Endothelial cell (in vitro differentiated cells): ENCODE data around the gene PRAF2. TPM values are rescaled to one million over a fixed set of nuclear protein-coding genes. Genes with fewer than 3 reads are reported as not detected.

Source experiments
- DNase-seq: peaks from one replicate; pipeline ENCODE4 v3.0.0; 2021; ENCODE audit warnings: low spot score
- H3K27ac Mint-ChIP-seq: one replicate; pipeline ENCODE4 v1.8.0; 2021; ENCODE audit warnings: mixed read lengths, inconsistent platforms; ENCODE audit not compliant: unreplicated experiment
- H3K27me3 Mint-ChIP-seq: one replicate; pipeline ENCODE4 v1.8.0; 2021; ENCODE audit warnings: mild to moderate bottlenecking, moderate library complexity, mixed read lengths, inconsistent platforms; ENCODE audit not compliant: unreplicated experiment
- H3K36me3 Mint-ChIP-seq: one replicate; pipeline ENCODE4 v1.8.0; 2021; ENCODE audit warnings: mild to moderate bottlenecking, low read depth, mixed read lengths, inconsistent platforms; ENCODE audit not compliant: unreplicated experiment
- H3K4me1 Mint-ChIP-seq: one replicate; pipeline ENCODE4 v1.8.0; 2021; ENCODE audit warnings: mild to moderate bottlenecking, mixed read lengths, inconsistent platforms; ENCODE audit not compliant: unreplicated experiment
- H3K4me3 Mint-ChIP-seq: one replicate; pipeline ENCODE4 v1.8.0; 2021; ENCODE audit warnings: mild to moderate bottlenecking, mixed read lengths, inconsistent platforms; ENCODE audit not compliant: unreplicated experiment
- H3K9me3 Mint-ChIP-seq: one replicate; pipeline ENCODE4 v1.8.0; 2021; ENCODE audit warnings: mixed read lengths, inconsistent platforms; ENCODE audit not compliant: unreplicated experiment
- CTCF ChIP-seq: fragments of 200-600 bp; sonication (generic); IDR thresholded peaks from one replicate; pipeline ENCODE4 v1.5.0; 2021; ENCODE audit warnings: antibody characterized with exemption; ENCODE audit not compliant: unreplicated experiment
- total RNA-seq: library from RNA; stranded (reverse); fragmentation: NEBNext Ultra II Directional; extraction: Animal tissue kit (Norgen Biotek cat#: 25700); gene quantifications from one replicate; pipeline ENCODE4 v1.2.1, GENCODE V29; 2021; ENCODE audit not compliant: unreplicated experiment

The PRAF2 gene
- total RNA-seq, 1 donor from 2014 or later = 22.3 TPM

DNA sequence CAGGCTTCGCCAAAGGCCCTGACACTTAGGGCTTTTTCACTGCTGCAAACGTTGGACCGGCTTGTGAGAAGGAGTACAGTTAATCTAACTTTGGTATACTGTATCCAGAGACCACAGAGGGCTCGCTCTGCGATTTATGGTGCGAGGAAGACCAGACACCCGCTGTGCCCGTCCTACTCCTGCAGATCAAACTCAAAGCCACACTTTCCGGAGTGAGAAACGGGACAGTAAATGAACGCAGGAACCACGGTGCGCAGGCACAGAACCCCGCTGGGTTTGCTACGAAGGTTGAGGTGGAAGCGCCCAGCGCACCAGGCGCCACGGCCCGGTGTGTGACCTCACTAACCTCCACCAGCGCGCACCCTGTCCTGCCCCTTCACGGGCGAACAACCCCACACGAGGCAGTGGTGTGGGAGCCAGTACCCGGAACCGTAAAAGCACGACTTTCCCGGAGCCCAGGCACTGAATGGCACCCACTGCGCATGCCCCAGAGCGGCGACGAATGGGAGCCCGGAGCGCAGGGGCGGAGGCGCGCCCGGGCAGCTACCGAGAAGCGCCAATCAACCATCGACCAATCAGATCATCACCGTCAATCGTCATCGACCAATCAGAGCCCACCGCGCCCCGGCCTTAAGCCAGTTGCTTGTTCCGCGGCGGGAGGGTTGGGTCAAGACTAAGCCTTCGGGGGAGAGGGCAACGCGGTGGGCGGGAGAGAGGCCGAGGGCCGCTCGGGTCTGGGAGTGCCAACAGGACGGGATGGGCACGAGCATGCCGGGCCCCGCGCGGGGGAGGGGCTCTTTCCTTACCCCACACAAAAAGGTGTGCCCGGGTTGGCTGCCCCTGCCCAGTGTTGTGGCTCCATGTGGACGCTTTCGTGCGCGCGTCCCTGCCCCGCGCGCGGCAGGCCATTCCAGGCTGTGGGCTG, 27.2 kb upstream of the PRAF2 start:
- no peak for TF ChIP-seq CTCF
- H3K27me3 Mint-ChIP-seq = peaks cover 2% of the 10 kb centered on the region
- H3K27ac Mint-ChIP-seq = no peak overlapping the region
- H3K4me3 Mint-ChIP-seq = peak overlapping the region; percentile 91
- no peaks in the 10 kb centered on the region for H3K4me1 Mint-ChIP-seq
- peak; percentile 82 for DNase-seq
- no peaks in the 10 kb centered on the region for H3K36me3 Mint-ChIP-seq
- no peaks in the 10 kb centered on the region for H3K9me3 Mint-ChIP-seq

DNA sequence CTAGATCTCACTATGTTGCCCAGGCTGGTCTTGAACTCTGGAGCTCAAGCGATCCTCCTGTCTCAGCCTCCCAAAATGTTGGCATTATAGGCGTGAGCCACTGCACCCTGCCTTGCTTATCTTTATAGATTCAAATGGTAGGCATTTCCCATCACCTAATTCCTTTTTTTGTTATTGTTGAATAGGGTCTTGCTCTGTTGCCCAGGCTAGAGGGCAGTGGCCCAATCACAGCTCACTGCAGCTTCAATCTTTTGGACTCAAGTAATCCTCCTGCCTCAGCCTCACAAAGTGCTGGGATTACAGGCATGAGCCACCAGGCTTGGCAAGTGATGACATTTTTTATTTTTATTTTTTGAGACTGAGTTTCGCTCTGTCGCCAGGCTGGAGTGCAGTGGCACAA, 22.6 kb upstream of the PRAF2 start:
- H3K27me3 Mint-ChIP-seq = no peaks in the 10 kb centered on the region
- TF ChIP-seq CTCF = no peak
- H3K9me3 Mint-ChIP-seq = no peaks in the 10 kb centered on the region

GRCh38 chrX:49089553-49089952, 15.8 kb upstream of the PRAF2 start:
- Mint-ChIP-seq H3K4me3 (no peak overlapping the region), H3K9me3 (no peaks in the 10 kb centered on the region)

More for the DNA sequence above, 22.6 kb upstream of the PRAF2 start:
- H3K27ac Mint-ChIP-seq = no peak overlapping the region
- no peaks in the 10 kb centered on the region for H3K36me3 Mint-ChIP-seq
- H3K4me1 Mint-ChIP-seq = no peaks in the 10 kb centered on the region
- no peak overlapping the region for H3K4me3 Mint-ChIP-seq
- DNase-seq = no peak

DNA sequence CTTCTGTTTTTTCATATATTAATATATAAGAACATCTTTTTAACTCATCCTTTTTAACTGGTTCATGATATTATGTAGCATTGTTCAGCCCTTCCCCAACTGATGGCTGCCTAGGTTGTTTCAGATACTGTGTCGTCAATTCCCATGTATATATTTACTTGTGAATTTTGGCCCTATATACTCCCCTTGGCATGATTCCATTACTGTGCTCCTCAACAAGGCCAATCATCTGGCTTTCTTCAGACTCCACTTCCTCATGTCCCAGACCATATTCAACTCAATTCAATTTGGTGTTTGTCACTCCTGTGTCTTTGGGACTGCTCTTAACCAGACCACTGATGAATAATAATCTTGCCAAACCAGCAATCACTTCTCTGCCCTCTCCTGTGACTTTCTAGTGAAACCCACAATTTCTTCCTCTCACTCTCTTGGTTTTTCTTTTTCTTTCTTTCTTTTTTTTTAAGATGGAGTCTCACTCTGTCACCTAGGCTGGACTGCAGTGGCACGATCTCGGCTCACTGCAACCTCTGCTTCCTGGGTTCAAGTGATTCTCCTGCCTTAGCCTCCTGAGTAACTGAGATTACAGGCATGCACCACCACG, 8.6 kb upstream of the PRAF2 start:
- Mint-ChIP-seq H3K36me3 (no peaks in the 10 kb centered on the region), H3K9me3 (no peaks in the 10 kb centered on the region), H3K27me3 (no peaks in the 10 kb centered on the region)

More at GRCh38 chrX:49089553-49089952, 15.8 kb upstream of the PRAF2 start:
- Mint-ChIP-seq H3K36me3 (no peaks in the 10 kb centered on the region), H3K4me1 (no peaks in the 10 kb centered on the region), H3K27me3 (no peaks in the 10 kb centered on the region), H3K27ac (no peak overlapping the region)
- no peak for DNase-seq
- TF ChIP-seq CTCF = no peak

More for the DNA sequence above, 8.6 kb upstream of the PRAF2 start:
- TF ChIP-seq CTCF = no peak
- Mint-ChIP-seq H3K27ac (no peak overlapping the region), H3K4me1 (peaks cover 4% of the 10 kb centered on the region), H3K4me3 (no peak overlapping the region)
- DNase-seq = no peak
